GM12878 (cell line): Measurements from ENCODE around the gene VIL1.

Source experiments
- EP300 ChIP-seq, 2 experiments: fragments of 150-350 bp in 1 of 2; IDR thresholded peaks; 2 replicates each; pipeline ENCODE4 v1.6.1; 2011 to 2012; ENCODE audit warnings: low read depth in 2 of 2, low read length in 2 of 2, borderline replicate concordance in 1 of 2, improper control_type of control experiment in 1 of 2, inconsistent platforms in 1 of 2; ENCODE audit not compliant: control insufficient read depth in 1 of 2
- EZH2 ChIP-seq: IDR thresholded peaks from 2 replicates; pipeline ENCODE4 v1.6.1; 2012; ENCODE audit warnings: low read depth, mild to moderate bottlenecking, control low read depth, inconsistent platforms, low read length, borderline replicate concordance; ENCODE audit not compliant: control insufficient read depth
- HDGF ChIP-seq: fragments of 450-650 bp; IDR thresholded peaks from 2 replicates; pipeline ENCODE4 v1.6.1; 2016; ENCODE audit warnings: antibody characterized with exemption
- PKNOX1 ChIP-seq: fragments of 450-650 bp; IDR thresholded peaks from 2 replicates; pipeline ENCODE4 v1.6.1; 2016; ENCODE audit warnings: mild to moderate bottlenecking
- POLR2A ChIP-seq: IDR thresholded peaks from 2 replicates; pipeline ENCODE4 v1.6.1; 2011; ENCODE audit warnings: low read depth, mild to moderate bottlenecking, low read length
- SUZ12 ChIP-seq: fragments of 200-600 bp; sonication (generic); IDR thresholded peaks from one replicate; pipeline ENCODE4 v1.6.1; 2018; ENCODE audit warnings: antibody characterized with exemption, mild to moderate bottlenecking; ENCODE audit not compliant: unreplicated experiment
- TCF12 ChIP-seq: IDR thresholded peaks from 2 replicates; pipeline ENCODE4 v1.6.1; 2011; ENCODE audit warnings: low read depth, mild to moderate bottlenecking, low read length
- TF ChIP-seq, protein P1 (sequence below), 3 experiments: IDR thresholded peaks in 2 of 3; conservative IDR thresholded peaks in 1 of 3; 2 replicates each; pipeline ENCODE4 v1.5.1; 2011; ENCODE audit warnings: low read depth in 3 of 3, low read length in 3 of 3, mild to moderate bottlenecking in 3 of 3, control low read depth in 2 of 3, moderate library complexity in 2 of 3, inconsistent platforms in 1 of 3, mixed read lengths in 1 of 3; ENCODE audit not compliant: control insufficient read depth in 2 of 3, insufficient read depth in 1 of 3; ENCODE audit errors: extremely low read depth in 1 of 3

DNA sequence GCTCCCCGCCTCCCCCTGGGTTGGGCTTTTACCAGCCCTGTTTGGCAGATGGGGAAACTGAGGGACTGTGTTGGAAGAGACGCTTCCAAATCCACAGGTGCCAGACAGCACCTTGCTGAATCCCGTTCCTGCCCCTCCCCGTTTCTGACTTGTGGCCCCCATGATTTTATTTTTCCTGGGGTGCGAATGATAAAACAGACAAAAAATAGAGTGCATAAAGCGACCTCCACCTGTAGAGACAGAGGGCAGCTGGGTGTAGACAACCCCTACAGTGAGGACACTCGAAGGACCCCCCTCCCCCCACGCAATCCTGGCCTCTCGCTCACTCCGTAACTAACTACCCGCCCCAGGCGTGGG lies 21.5 kb upstream of the VIL1 start:
- TF ChIP-seq POLR2A (no peak), SUZ12 (no peak), TCF12 (no peak), HDGF (no peak), EP300 (IDR thresholded peaks at IDR 0.05; ENCODE audit: borderline replicate concordance in 1 of 2, control insufficient read depth in 1 of 2, low read depth in 2 of 2, low read length in 2 of 2) (no peak), EZH2 (no peak), PKNOX1 (no peak)
- TF ChIP-seq, protein P1, sequence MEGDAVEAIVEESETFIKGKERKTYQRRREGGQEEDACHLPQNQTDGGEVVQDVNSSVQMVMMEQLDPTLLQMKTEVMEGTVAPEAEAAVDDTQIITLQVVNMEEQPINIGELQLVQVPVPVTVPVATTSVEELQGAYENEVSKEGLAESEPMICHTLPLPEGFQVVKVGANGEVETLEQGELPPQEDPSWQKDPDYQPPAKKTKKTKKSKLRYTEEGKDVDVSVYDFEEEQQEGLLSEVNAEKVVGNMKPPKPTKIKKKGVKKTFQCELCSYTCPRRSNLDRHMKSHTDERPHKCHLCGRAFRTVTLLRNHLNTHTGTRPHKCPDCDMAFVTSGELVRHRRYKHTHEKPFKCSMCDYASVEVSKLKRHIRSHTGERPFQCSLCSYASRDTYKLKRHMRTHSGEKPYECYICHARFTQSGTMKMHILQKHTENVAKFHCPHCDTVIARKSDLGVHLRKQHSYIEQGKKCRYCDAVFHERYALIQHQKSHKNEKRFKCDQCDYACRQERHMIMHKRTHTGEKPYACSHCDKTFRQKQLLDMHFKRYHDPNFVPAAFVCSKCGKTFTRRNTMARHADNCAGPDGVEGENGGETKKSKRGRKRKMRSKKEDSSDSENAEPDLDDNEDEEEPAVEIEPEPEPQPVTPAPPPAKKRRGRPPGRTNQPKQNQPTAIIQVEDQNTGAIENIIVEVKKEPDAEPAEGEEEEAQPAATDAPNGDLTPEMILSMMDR (IDR thresholded peaks at IDR 0.05 in 2 of 3, conservative IDR thresholded peaks at IDR 0.05 in 1 of 3; ENCODE audit: control insufficient read depth in 2 of 3, extremely low read depth in 1 of 3, insufficient read depth in 1 of 3, low read depth in 3 of 3, low read length in 3 of 3) = no peak
